HepG2 (cell line): ENCODE data around the gene ING5. TPM values are rescaled to one million over a fixed set of nuclear protein-coding genes. Genes with fewer than 3 reads are reported as not detected.

Experiments used
- GPBP1L1 ChIP-seq: sonication (generic); formaldehyde crosslinking; IDR thresholded peaks from 2 replicates; pipeline ENCODE4 v1.5.0; 2020; ENCODE audit warnings: mild to moderate bottlenecking, missing genetic modification reagents
- HCFC1 ChIP-seq: fragments of 150-350 bp; IDR thresholded peaks from 2 replicates; pipeline ENCODE4 v1.6.1; 2014; ENCODE audit warnings: low read depth, low read length
- HNF4A ChIP-seq: sonication (generic); formaldehyde crosslinking; IDR thresholded peaks from 2 replicates; pipeline ENCODE4 v1.4.0; 2020; ENCODE audit warnings: missing genetic modification reagents
- IRX3 ChIP-seq: sonication (generic); formaldehyde crosslinking; IDR thresholded peaks from 2 replicates; pipeline ENCODE4 v1.8.1; 2023; ENCODE audit warnings: mild to moderate bottlenecking, low read depth, missing genetic modification reagents, borderline replicate concordance
- KAT7 ChIP-seq: IDR thresholded peaks from 2 replicates; pipeline ENCODE4 v1.6.1; 2018; ENCODE audit warnings: borderline replicate concordance, missing compliant biosample characterization
- MIXL1 ChIP-seq: IDR thresholded peaks from 2 replicates; pipeline ENCODE4 v1.6.1; 2016
- NFE2 ChIP-seq: sonication (generic); formaldehyde crosslinking; IDR thresholded peaks from 2 replicates; pipeline ENCODE4 v1.4.0; 2020; ENCODE audit warnings: missing genetic modification reagents
- RELA ChIP-seq: sonication (generic); formaldehyde crosslinking; IDR thresholded peaks from 2 replicates; pipeline ENCODE4 v1.4.0; 2020; ENCODE audit warnings: missing genetic modification reagents
- RERE ChIP-seq: IDR thresholded peaks from 2 replicates; pipeline ENCODE4 v1.6.1; 2016; ENCODE audit warnings: low read depth, missing genetic modification reagents, missing compliant biosample characterization
- SAP130 ChIP-seq: IDR thresholded peaks from 2 replicates; pipeline ENCODE4 v1.6.1; 2016; ENCODE audit warnings: low read depth
- SMARCC2 ChIP-seq: fragments of 450-650 bp; IDR thresholded peaks from 2 replicates; pipeline ENCODE4 v1.6.1; 2017; ENCODE audit warnings: antibody characterized with exemption, mild to moderate bottlenecking
- ZBTB43 ChIP-seq: sonication (generic); formaldehyde crosslinking; conservative IDR thresholded peaks from 2 replicates; pipeline ENCODE4 v1.4.0; 2020; ENCODE audit warnings: missing genetic modification reagents
- ZMAT3 ChIP-seq: sonication (generic); formaldehyde crosslinking; conservative IDR thresholded peaks from 2 replicates; pipeline ENCODE4 v1.7.0; 2021; ENCODE audit warnings: missing genetic modification reagents
- ZNF260 ChIP-seq: sonication (generic); formaldehyde crosslinking; IDR thresholded peaks from 2 replicates; pipeline ENCODE4 v1.4.0; 2020; ENCODE audit warnings: missing genetic modification reagents, low read depth, mild to moderate bottlenecking, borderline replicate concordance
- ZNF296 ChIP-seq: sonication (generic); formaldehyde crosslinking; conservative IDR thresholded peaks from 2 replicates; pipeline ENCODE4 v1.5.0; 2020; ENCODE audit warnings: mild to moderate bottlenecking, missing genetic modification reagents
- ZNF451 ChIP-seq: sonication (generic); formaldehyde crosslinking; IDR thresholded peaks from 2 replicates; pipeline ENCODE4 v1.5.0; 2020; ENCODE audit warnings: mild to moderate bottlenecking, missing genetic modification reagents
- ZNF572 ChIP-seq: sonication (generic); formaldehyde crosslinking; IDR thresholded peaks from 2 replicates; pipeline ENCODE4 v1.5.1; 2020; ENCODE audit warnings: mild to moderate bottlenecking, missing genetic modification reagents
- ZNF704 ChIP-seq: sonication (generic); formaldehyde crosslinking; IDR thresholded peaks from 2 replicates; pipeline ENCODE4 v1.8.1; 2023; ENCODE audit warnings: mild to moderate bottlenecking, inconsistent platforms, moderate library complexity, missing genetic modification reagents, borderline replicate concordance
- ZNF891 ChIP-seq: sonication (generic); formaldehyde crosslinking; IDR thresholded peaks from 2 replicates; pipeline ENCODE4 v1.5.0; 2020; ENCODE audit warnings: mild to moderate bottlenecking, missing genetic modification reagents
- polyA plus RNA-seq, 8 experiments: library from polyadenylated mRNA; depleted of rRNA in 3 of 8; stranded (reverse) in 7 of 8; unstranded in 1 of 8; fragments of >200 nt; fragmentation: Illumina TruSeq in 4 of 8; extraction: Trizol in 4 of 8; gene quantifications; 2 replicates each; pipeline versions ENCODE4 v1.2.1 to v1.2.3, GENCODE V29; 2011 to 2016; ENCODE audit warnings: low read depth in 4 of 8, missing spikeins in 1 of 8, mixed read lengths in 1 of 8; ENCODE audit not compliant: insufficient read depth in 1 of 8
- total RNA-seq, 5 experiments: library from RNA; depleted of rRNA; stranded (reverse); fragments of >200 nt; fragmentation: Illumina TruSeq; extraction: Trizol; gene quantifications; 2 replicates each; pipeline ENCODE4 v1.2.3, GENCODE V29; 2016; ENCODE audit warnings: low read depth in 1 of 5
- TF ChIP-seq, protein P1 (sequence below): sonication (generic); formaldehyde crosslinking; IDR thresholded peaks from 2 replicates; pipeline ENCODE4 v1.4.0; 2020; ENCODE audit warnings: missing genetic modification reagents, borderline replicate concordance
- TF ChIP-seq, protein P2 (sequence below): IDR thresholded peaks from 2 replicates; pipeline ENCODE4 v1.6.1; 2016

The ING5 gene
- total and polyA plus RNA-seq, 2 of the 13 experiments (the other 11 are each of a cell fraction or from before 2014, with no cell fraction given), result 61.9 to 71.9 TPM

- TF ChIP-seq RERE (CRISPR knock-in tag) (no peak), ZNF572 (CRISPR knock-in tag) (no peak), HNF4A (CRISPR knock-in tag) (0 out of 2 replicates have a peak, but pooled peaks have one; percentile 14), ZBTB43 (CRISPR knock-in tag) (no peak), RELA (no peak), ZNF704 (0 out of 2 replicates have a peak, but pooled peaks have one; percentile 1), HCFC1 (peak; percentile 11; the same call in 1 of the 2 replicates), ZNF260 (CRISPR knock-in tag) (no peak), GPBP1L1 (CRISPR knock-in tag) (no peak), SMARCC2 (no peak), SAP130 (CRISPR knock-in tag) (no peak), ZNF451 (no peak), ZNF296 (CRISPR knock-in tag) (no peak), IRX3 (CRISPR knock-in tag) (no peak), ZNF891 (CRISPR knock-in tag) (no peak), ZMAT3 (CRISPR knock-in tag) (no peak), MIXL1 (CRISPR knock-in tag) (no peak), NFE2 (CRISPR knock-in tag) (no peak), KAT7 (CRISPR knock-in tag) (no peak)
- TF ChIP-seq, protein P1, sequence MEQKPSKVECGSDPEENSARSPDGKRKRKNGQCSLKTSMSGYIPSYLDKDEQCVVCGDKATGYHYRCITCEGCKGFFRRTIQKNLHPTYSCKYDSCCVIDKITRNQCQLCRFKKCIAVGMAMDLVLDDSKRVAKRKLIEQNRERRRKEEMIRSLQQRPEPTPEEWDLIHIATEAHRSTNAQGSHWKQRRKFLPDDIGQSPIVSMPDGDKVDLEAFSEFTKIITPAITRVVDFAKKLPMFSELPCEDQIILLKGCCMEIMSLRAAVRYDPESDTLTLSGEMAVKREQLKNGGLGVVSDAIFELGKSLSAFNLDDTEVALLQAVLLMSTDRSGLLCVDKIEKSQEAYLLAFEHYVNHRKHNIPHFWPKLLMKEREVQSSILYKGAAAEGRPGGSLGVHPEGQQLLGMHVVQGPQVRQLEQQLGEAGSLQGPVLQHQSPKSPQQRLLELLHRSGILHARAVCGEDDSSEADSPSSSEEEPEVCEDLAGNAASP, result no peak
- TF ChIP-seq, protein P2, sequence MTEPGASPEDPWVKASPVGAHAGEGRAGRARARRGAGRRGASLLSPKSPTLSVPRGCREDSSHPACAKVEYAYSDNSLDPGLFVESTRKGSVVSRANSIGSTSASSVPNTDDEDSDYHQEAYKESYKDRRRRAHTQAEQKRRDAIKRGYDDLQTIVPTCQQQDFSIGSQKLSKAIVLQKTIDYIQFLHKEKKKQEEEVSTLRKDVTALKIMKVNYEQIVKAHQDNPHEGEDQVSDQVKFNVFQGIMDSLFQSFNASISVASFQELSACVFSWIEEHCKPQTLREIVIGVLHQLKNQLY, result no peak
Observed at GRCh38 chr2:241769819-241770184, 68.0 kb downstream of the ING5 start (continued).
